Adrenal gland (tissue), 12 donors: ENCODE measurements around the gene GBF1. TPM values are rescaled to one million over a fixed set of nuclear protein-coding genes. Genes with fewer than 3 reads are reported as not detected.

ENCODE experiments used
- DNase-seq, 7 donors: peaks; one replicate each; pipeline ENCODE4 v3.0.0-alpha.2; 2019 to 2020
- H3K27ac ChIP-seq, 5 donors: fragments of 200-600 bp; sonication (generic) in 4 of 5; 1 replicate in 3 of 5; 2 replicates in 2 of 5; pipeline versions ENCODE4 v1.5.1 to v1.8.0; 2016 to 2020; ENCODE audit warnings: mild to moderate bottlenecking in 1 of 5
- H3K27me3 ChIP-seq: fragments of 200-600 bp; 2 replicates; pipeline ENCODE4 v1.8.0; 2021
- H3K36me3 ChIP-seq, 2 donors: fragments of 200-600 bp; replicated peaks in 1 of 2; 1 replicate in 1 of 2; 2 replicates in 1 of 2; pipeline versions ENCODE4 v1.5.1 to v1.8.0; 2018 to 2022
- H3K4me1 ChIP-seq, 2 donors: fragments of 200-600 bp; replicated peaks in 1 of 2; 1 replicate in 1 of 2; 2 replicates in 1 of 2; pipeline versions ENCODE4 v1.5.1 to v1.8.0; 2018 to 2021
- H3K4me3 ChIP-seq, 4 donors: fragments of 200-600 bp; sonication (generic) in 3 of 4; one replicate each; pipeline ENCODE4 v1.5.1; 2016 to 2018
- H3K9me3 ChIP-seq, 3 donors: fragments of 200-600 bp; sonication (generic) in 1 of 3; replicated peaks in 1 of 3; 1 replicate in 2 of 3; 2 replicates in 1 of 3; pipeline versions ENCODE4 v1.5.1 to v1.8.0; 2016 to 2021
- POLR2A ChIP-seq, 2 donors: fragments of 450-650 bp; IDR thresholded peaks; one replicate each; pipeline ENCODE4 v1.6.1; 2017; ENCODE audit warnings: antibody characterized with exemption in 2 of 2, mild to moderate bottlenecking in 2 of 2, moderate library complexity in 1 of 2
- WGBS, 4 donors: extraction: QIAGEN DNeasy Blood & Tissue Kit in 2 of 4; methylation state at CpG; one replicate each; pipeline versions ENCODE4 v1.1.5 to v1.1.7; 2013 to 2017; 5-methylcytosine and 5-hydroxymethylcytosine counted together
- intact Hi-C, 2 donors: fragments of 100-400 bp; cut with DNase I; formaldehyde crosslinking; loops; one replicate each; pipeline versions ENCODE4 v1.14.1 to v1.15.0; 2022 to 2023
- polyA plus RNA-seq, 3 donors: library from polyadenylated mRNA; stranded (reverse); fragments of 200-250 nt in 2 of 3; fragments of 350-450 nt in 1 of 3; fragmentation: Illumina TruSeq in 1 of 3; extraction: RNeasy Lipid Tissue Mini Kit (QIAGEN cat#74804) in 1 of 3; gene quantifications; one replicate each; pipeline ENCODE4 v1.2.3, GENCODE V29; 2013 to 2014
- total RNA-seq, 9 donors: library from RNA; depleted of rRNA in 4 of 9; stranded (reverse); fragments of >200 nt in 4 of 9; fragments of 120-200 nt in 1 of 9; fragmentation: NEBNext Ultra II Directional in 1 of 9; extraction: Animal tissue kit (Norgen Biotek cat#: 25700) in 1 of 9; gene quantifications; one replicate each; pipeline versions ENCODE4 v1.1.0 to v1.2.4, GENCODE V29; 2013 to 2023
- TF ChIP-seq, protein P1 (sequence below), 6 experiments: fragments of 450-650 bp in 4 of 6; fragments of 200-600 bp in 2 of 6; sonication (generic) in 1 of 6; IDR thresholded peaks; 1 replicate in 5 of 6; 2 replicates in 1 of 6; pipeline versions ENCODE4 v1.5.1 to v1.8.0; 2016 to 2021; ENCODE audit warnings: antibody characterized with exemption in 6 of 6, mild to moderate bottlenecking in 2 of 6, moderate library complexity in 1 of 6
- donor health status: healthy with polysubstance abuse.
- donor health status: Bipolar disorder and iron deficiency.
- donor health status: DM: yes; HTN: yes; CAD: no.
- donor health status: DM: no; HTN: no; CAD: no.
- donor health status: DM: no; HTN: no; CAD: no.
- donor health status: DM: yes; HTN: yes; CAD: no.

Gene GBF1
- total and polyA plus RNA-seq, 12 donors: 16.4 to 46.1 (median 37.7) TPM

DNA sequence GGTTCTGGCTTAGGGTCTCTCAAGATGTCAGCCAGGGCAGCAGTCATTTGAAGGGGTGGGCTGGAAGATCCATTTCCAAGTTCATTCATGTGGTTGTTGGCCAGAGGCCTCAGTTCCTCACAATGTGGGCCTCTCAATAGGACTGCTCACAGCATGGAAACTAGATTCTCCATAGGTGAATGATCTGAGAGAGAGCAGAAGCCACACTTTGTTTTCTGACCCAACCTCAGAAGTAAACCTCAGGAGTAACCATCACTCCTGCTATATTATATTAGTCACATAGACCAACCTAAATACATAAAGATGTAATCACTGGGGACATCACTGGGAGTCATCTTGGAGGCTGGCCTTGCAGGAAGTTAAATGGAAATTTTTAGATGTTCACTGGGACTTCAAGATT, 42.2 kb downstream of the GBF1 start:
- peaks cover 15 to 18% of the 10 kb centered on the region in 2 donors for H3K4me1 ChIP-seq
- intact Hi-C loops: no loop called here
- DNase-seq: no peak
- H3K36me3 ChIP-seq: no peaks in the 10 kb centered on the region
- no peaks in the 10 kb centered on the region for H3K27me3 ChIP-seq
- H3K9me3 ChIP-seq: no peaks in the 10 kb centered on the region
- TF ChIP-seq, protein P1, sequence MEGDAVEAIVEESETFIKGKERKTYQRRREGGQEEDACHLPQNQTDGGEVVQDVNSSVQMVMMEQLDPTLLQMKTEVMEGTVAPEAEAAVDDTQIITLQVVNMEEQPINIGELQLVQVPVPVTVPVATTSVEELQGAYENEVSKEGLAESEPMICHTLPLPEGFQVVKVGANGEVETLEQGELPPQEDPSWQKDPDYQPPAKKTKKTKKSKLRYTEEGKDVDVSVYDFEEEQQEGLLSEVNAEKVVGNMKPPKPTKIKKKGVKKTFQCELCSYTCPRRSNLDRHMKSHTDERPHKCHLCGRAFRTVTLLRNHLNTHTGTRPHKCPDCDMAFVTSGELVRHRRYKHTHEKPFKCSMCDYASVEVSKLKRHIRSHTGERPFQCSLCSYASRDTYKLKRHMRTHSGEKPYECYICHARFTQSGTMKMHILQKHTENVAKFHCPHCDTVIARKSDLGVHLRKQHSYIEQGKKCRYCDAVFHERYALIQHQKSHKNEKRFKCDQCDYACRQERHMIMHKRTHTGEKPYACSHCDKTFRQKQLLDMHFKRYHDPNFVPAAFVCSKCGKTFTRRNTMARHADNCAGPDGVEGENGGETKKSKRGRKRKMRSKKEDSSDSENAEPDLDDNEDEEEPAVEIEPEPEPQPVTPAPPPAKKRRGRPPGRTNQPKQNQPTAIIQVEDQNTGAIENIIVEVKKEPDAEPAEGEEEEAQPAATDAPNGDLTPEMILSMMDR (IDR thresholded peaks at IDR 0.05): no peak
- no peak for TF ChIP-seq POLR2A (IDR thresholded peaks at IDR 0.05)
- H3K27ac ChIP-seq: no peak overlapping the region
- no peak overlapping the region for H3K4me3 ChIP-seq

DNA sequence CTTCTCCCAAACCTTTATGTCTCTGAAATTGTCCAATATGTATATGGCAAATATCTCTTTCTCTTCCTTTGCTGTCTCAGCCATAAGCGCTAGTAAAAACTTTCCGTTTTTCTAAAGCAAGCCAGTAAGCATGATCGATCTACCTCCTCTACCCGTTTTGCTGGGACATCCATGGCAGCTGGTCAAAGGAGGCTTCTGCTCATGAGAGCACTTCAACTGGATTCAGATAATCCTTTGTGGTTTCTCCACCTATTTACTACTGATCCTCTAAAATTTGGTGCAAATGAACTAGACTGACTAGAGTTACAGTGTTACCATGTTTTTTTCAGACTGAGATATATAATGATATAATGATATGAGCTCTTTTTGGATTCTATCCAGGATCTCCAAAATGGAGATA, 42.7 kb downstream of the GBF1 start:
- TF ChIP-seq POLR2A (IDR thresholded peaks at IDR 0.05): no peak
- TF ChIP-seq, protein P1 (IDR thresholded peaks at IDR 0.05): no peak
- no peak for DNase-seq
- intact Hi-C loops: no loop called here
- Histone ChIP-seq H3K4me1 (peaks cover 17 to 20% of the 10 kb centered on the region in 2 donors), H3K4me3 (no peak overlapping the region), H3K27ac (no peak overlapping the region), H3K36me3 (no peaks in the 10 kb centered on the region), H3K9me3 (no peaks in the 10 kb centered on the region), H3K27me3 (no peaks in the 10 kb centered on the region)
- 92 to 98% (median 95%) methylated on average over 4 of the region's 4 CpGs for WGBS, 4 donors

DNA sequence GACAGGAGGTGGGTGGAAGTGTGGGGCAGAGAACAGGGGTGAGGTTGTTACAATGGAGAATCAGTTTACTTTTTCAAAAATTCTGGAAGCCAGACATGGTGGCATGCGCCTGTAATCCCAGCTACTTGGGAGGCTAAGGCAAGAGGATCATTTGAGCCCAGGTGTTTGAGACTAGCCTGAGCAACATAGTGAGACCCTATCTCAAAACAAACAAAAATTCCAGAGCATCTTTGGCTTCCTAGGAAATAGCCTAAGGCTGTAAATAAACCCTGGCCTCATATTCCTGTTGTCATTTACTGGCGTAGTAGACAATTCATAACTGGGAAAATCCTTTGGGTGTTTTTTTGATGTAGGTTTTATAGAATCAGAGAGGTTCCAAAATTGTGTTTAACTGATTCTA, 44.0 kb downstream of the GBF1 start:
- intact Hi-C loops: no loop called here
- peaks cover 17 to 20% of the 10 kb centered on the region in 2 donors for H3K4me1 ChIP-seq

DNA sequence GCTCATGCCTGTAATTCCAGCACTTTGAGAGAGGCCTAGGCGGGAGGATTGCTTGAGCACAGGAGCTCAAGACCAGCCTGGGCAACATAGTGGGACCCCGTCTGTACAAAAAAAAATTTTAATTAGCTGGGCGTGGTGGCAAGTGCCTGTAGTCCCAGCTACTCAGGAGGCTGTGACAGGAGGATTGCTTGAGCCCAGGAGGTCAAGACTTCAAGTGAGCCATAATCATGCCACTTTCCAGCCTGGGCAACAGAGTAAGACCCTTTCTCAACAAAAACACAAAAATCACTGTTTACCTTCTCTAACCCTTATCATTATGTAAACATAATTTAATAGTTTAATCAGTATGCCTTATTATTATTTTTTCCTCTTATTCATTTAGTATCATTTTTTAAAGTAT, 44.5 kb downstream of the GBF1 start:
- Histone ChIP-seq H3K27ac (no peak overlapping the region), H3K9me3 (no peaks in the 10 kb centered on the region), H3K4me1 (peaks cover 17 to 20% of the 10 kb centered on the region in 2 donors), H3K36me3 (no peaks in the 10 kb centered on the region), H3K27me3 (no peaks in the 10 kb centered on the region), H3K4me3 (no peak overlapping the region)
- intact Hi-C loops: no loop called here
- no peak for TF ChIP-seq POLR2A (IDR thresholded peaks at IDR 0.05)
- TF ChIP-seq, protein P1 (IDR thresholded peaks at IDR 0.05): no peak
- no peak for DNase-seq
- 84 to 96% (median 94%) methylated on average over 3 of the region's 3 CpGs for WGBS, 4 donors

More for the DNA sequence above, 44.0 kb downstream of the GBF1 start:
- DNase-seq: no peak
- H3K9me3 ChIP-seq: no peaks in the 10 kb centered on the region
- WGBS, 4 donors: 98 to 100% (median 99%) methylated on average over 2 of the region's 2 CpGs
- no peak for TF ChIP-seq POLR2A (IDR thresholded peaks at IDR 0.05)
- TF ChIP-seq, protein P1 (IDR thresholded peaks at IDR 0.05): no peak
- H3K4me3 ChIP-seq: no peak overlapping the region
- no peaks in the 10 kb centered on the region for H3K36me3 ChIP-seq
- H3K27ac ChIP-seq: no peak overlapping the region
- H3K27me3 ChIP-seq: no peaks in the 10 kb centered on the region
